H9 (cell line): ENCODE results near the gene APLF. TPM values are rescaled to one million over a fixed set of nuclear protein-coding genes. Genes with fewer than 3 reads are reported as not detected.

Experiments
- DNase-seq: peaks from one replicate; pipeline ENCODE4 v3.0.0-alpha.2; 2017
- H2AFZ ChIP-seq: one replicate; pipeline ENCODE4 v1.6.1; 2013; ENCODE audit warnings: mild to moderate bottlenecking, low read length, control low read depth, moderate library complexity
- H2AK5ac ChIP-seq: 2 replicates; pipeline ENCODE4 v1.6.1; 2013; ENCODE audit warnings: low read length, control low read depth, mixed read lengths; ENCODE audit not compliant: insufficient read length
- H2BK120ac ChIP-seq: one replicate; pipeline ENCODE4 v1.6.1; 2013; ENCODE audit warnings: low read depth, mild to moderate bottlenecking, low read length, control low read depth, inconsistent platforms; ENCODE audit not compliant: poor library complexity, severe bottlenecking
- H2BK12ac ChIP-seq: 2 replicates; pipeline ENCODE4 v1.6.1; 2013; ENCODE audit warnings: low read length, control low read depth, mixed read lengths, low read depth; ENCODE audit not compliant: insufficient read length
- H2BK15ac ChIP-seq: 2 replicates; pipeline ENCODE4 v1.6.1; 2013; ENCODE audit warnings: low read depth, low read length, control low read depth
- H2BK20ac ChIP-seq: one replicate; pipeline ENCODE4 v1.6.1; 2013; ENCODE audit warnings: low read depth, mild to moderate bottlenecking, low read length, control low read depth, inconsistent platforms; ENCODE audit not compliant: poor library complexity, severe bottlenecking
- H2BK5ac ChIP-seq: 2 replicates; pipeline ENCODE4 v1.6.1; 2013; ENCODE audit warnings: low read length, control low read depth, mixed read lengths; ENCODE audit not compliant: insufficient read length
- H3K14ac ChIP-seq: 2 replicates; pipeline ENCODE4 v1.6.1; 2013; ENCODE audit warnings: low read length, control low read depth; ENCODE audit not compliant: insufficient read depth
- H3K18ac ChIP-seq: 2 replicates; pipeline ENCODE4 v1.6.1; 2013; ENCODE audit warnings: low read depth, mild to moderate bottlenecking, mixed read lengths, low read length, control low read depth; ENCODE audit not compliant: insufficient read length
- H3K23ac ChIP-seq: 2 replicates; pipeline ENCODE4 v1.6.1; 2013; ENCODE audit warnings: low read length, control low read depth, mixed read lengths, low read depth; ENCODE audit not compliant: insufficient read length
- H3K23me2 ChIP-seq: 2 replicates; pipeline ENCODE4 v1.6.1; 2013; ENCODE audit warnings: low read depth, mild to moderate bottlenecking, mixed read lengths, low read length, control low read depth; ENCODE audit not compliant: insufficient read length, poor library complexity, severe bottlenecking
- H3K27ac ChIP-seq: 2 replicates; pipeline ENCODE4 v1.5.1; 2013; ENCODE audit warnings: low read length, control low read depth, mixed read lengths, low read depth; ENCODE audit not compliant: insufficient read length
- H3K27me3 ChIP-seq: 2 replicates; pipeline ENCODE4 v1.6.1; 2013; ENCODE audit warnings: low read length, control low read depth, inconsistent platforms; ENCODE audit not compliant: insufficient read depth
- H3K4ac ChIP-seq: 2 replicates; pipeline ENCODE4 v1.6.1; 2013; ENCODE audit warnings: low read depth, mild to moderate bottlenecking, control low read depth, inconsistent platforms, low read length, moderate library complexity
- H3K4me1 ChIP-seq: 2 replicates; pipeline ENCODE4 v1.6.1; 2013; ENCODE audit warnings: low read length, control low read depth, inconsistent platforms; ENCODE audit not compliant: insufficient read depth
- H3K4me2 ChIP-seq: 2 replicates; pipeline ENCODE4 v1.6.1; 2013; ENCODE audit warnings: low read length, control low read depth, mixed read lengths; ENCODE audit not compliant: insufficient read length, insufficient read depth
- H3K56ac ChIP-seq: 2 replicates; pipeline ENCODE4 v1.6.1; 2013; ENCODE audit warnings: low read depth, mild to moderate bottlenecking, mixed read lengths, low read length, control low read depth; ENCODE audit not compliant: insufficient read length
- H3K79me1 ChIP-seq: 2 replicates; pipeline ENCODE4 v1.6.1; 2013; ENCODE audit warnings: low read depth, mild to moderate bottlenecking, moderate library complexity, low read length, control low read depth, inconsistent platforms; ENCODE audit not compliant: insufficient read depth, poor library complexity, severe bottlenecking
- H3K79me2 ChIP-seq: 2 replicates; pipeline ENCODE4 v1.6.1; 2013; ENCODE audit warnings: low read length, control low read depth, inconsistent platforms; ENCODE audit not compliant: insufficient read depth
- H3K9ac ChIP-seq: 2 replicates; pipeline ENCODE4 v1.6.1; 2013; ENCODE audit warnings: low read length, control low read depth, mixed read lengths; ENCODE audit not compliant: insufficient read length; ENCODE audit errors: extremely low read depth
- H3K9me3 ChIP-seq: one replicate; pipeline ENCODE4 v1.6.1; 2013; ENCODE audit warnings: low read depth, low read length, inconsistent platforms; ENCODE audit not compliant: control insufficient read depth
- H3T11ph ChIP-seq: one replicate; pipeline ENCODE4 v1.6.1; 2013; ENCODE audit warnings: mild to moderate bottlenecking, low read length, control low read depth, inconsistent platforms
- H4K20me1 ChIP-seq: one replicate; pipeline ENCODE4 v1.6.1; 2013; ENCODE audit not compliant: control insufficient read depth, insufficient read length, insufficient read depth
- H4K5ac ChIP-seq: 2 replicates; pipeline ENCODE4 v1.6.1; 2013; ENCODE audit warnings: low read depth, mild to moderate bottlenecking, mixed read lengths, low read length, control low read depth; ENCODE audit not compliant: insufficient read length
- H4K8ac ChIP-seq: replicated peaks from 2 replicates; pipeline ENCODE4 v1.6.1; 2013; ENCODE audit warnings: low read length, control low read depth, mixed read lengths, low read depth; ENCODE audit not compliant: insufficient read length
- H4K91ac ChIP-seq: 2 replicates; pipeline ENCODE4 v1.6.1; 2013; ENCODE audit warnings: low read depth, mild to moderate bottlenecking, moderate library complexity, mixed read lengths, low read length, control low read depth; ENCODE audit not compliant: insufficient read length
- H3K27ac Mint-ChIP-seq, 3 experiments: 2 replicates in 2 of 3; 3 replicates in 1 of 3; pipeline ENCODE4 v1.8.0; 2020 to 2021; ENCODE audit warnings: mixed read lengths in 3 of 3, mild to moderate bottlenecking in 1 of 3, moderate library complexity in 1 of 3
- H3K27me3 Mint-ChIP-seq: 2 replicates; pipeline ENCODE4 v1.8.0; 2021; ENCODE audit warnings: low read depth, mild to moderate bottlenecking, moderate library complexity, mixed read lengths
- H3K36me3 Mint-ChIP-seq, 3 experiments: 2 replicates in 2 of 3; 3 replicates in 1 of 3; pipeline ENCODE4 v1.8.0; 2020 to 2021; ENCODE audit warnings: low read depth in 3 of 3, mixed read lengths in 3 of 3; ENCODE audit not compliant: insufficient read depth in 1 of 3
- H3K4me1 Mint-ChIP-seq, 2 experiments: 2 replicates each; pipeline ENCODE4 v1.8.0; 2020; ENCODE audit warnings: mixed read lengths in 2 of 2
- H3K4me3 Mint-ChIP-seq, 2 experiments: 2 replicates in 1 of 2; 3 replicates in 1 of 2; pipeline ENCODE4 v1.8.0; 2020 to 2021; ENCODE audit warnings: mild to moderate bottlenecking in 2 of 2, mixed read lengths in 2 of 2, moderate library complexity in 1 of 2
- H3K9me3 Mint-ChIP-seq, 2 experiments: 2 replicates in 1 of 2; 3 replicates in 1 of 2; pipeline ENCODE4 v1.8.0; 2020; ENCODE audit warnings: mild to moderate bottlenecking in 2 of 2, mixed read lengths in 2 of 2, moderate library complexity in 1 of 2
- CTCF ChIP-seq: fragments of 200-600 bp; sonication (generic); conservative IDR thresholded peaks from 3 replicates; pipeline ENCODE4 v1.8.0; 2021; ENCODE audit warnings: antibody characterized with exemption, mild to moderate bottlenecking
- total RNA-seq: library from RNA; stranded (reverse); gene quantifications from 2 replicates; pipeline ENCODE4 v1.2.1, GENCODE V29; 2021

The APLF gene
- total RNA-seq, 1 experiment from 2014 or later, result 3.7 TPM

- Histone ChIP-seq H4K91ac (no peak overlapping the region), H3T11ph (no peak overlapping the region), H2BK12ac (no peak overlapping the region), H2BK5ac (no peak overlapping the region), H3K4me1 (no peaks in the 10 kb centered on the region), H3K9ac (no peak overlapping the region), H2BK20ac (no peak overlapping the region), H2BK120ac (no peak overlapping the region), H2BK15ac (no peak overlapping the region), H2AFZ (no peak overlapping the region), H3K79me1 (no peaks in the 10 kb centered on the region), H3K79me2 (no peaks in the 10 kb centered on the region), H4K5ac (no peak overlapping the region), H3K14ac (no peak overlapping the region), H3K27ac (no peak overlapping the region), H3K4ac (no peak overlapping the region), H4K20me1 (no peaks in the 10 kb centered on the region), H3K18ac (no peak overlapping the region), H3K4me2 (no peak overlapping the region), H4K8ac (no peak overlapping the region), H3K27me3 (no peaks in the 10 kb centered on the region), H3K9me3 (peaks cover 12% of the 10 kb centered on the region), H2AK5ac (no peak overlapping the region), H3K23ac (no peak overlapping the region), H3K56ac (no peak overlapping the region), H3K23me2 (no peaks in the 10 kb centered on the region)
- H3K27ac Mint-ChIP-seq, result no peak overlapping the region
- H3K4me1 Mint-ChIP-seq, result no peaks in the 10 kb centered on the region
- no peak overlapping the region for H3K4me3 Mint-ChIP-seq
- peaks cover 18 to 26% (median 22%) of the 10 kb centered on the region in 3 experiments for H3K36me3 Mint-ChIP-seq
- H3K9me3 Mint-ChIP-seq, result peaks cover 25 to 29% of the 10 kb centered on the region in 2 experiments
- peaks cover 1% of the 10 kb centered on the region for H3K27me3 Mint-ChIP-seq
- no peak for DNase-seq
- TF ChIP-seq CTCF, result no peak
These were observed 31.7 kb downstream of the APLF start for GRCh38 chr2:68499133-68499532.
